Endothelial cell of umbilical vein (primary cell): Measurements from ENCODE around the gene RAB3D. TPM values are rescaled to one million over a fixed set of nuclear protein-coding genes. Genes with fewer than 3 reads are reported as not detected.

Experiments
- BruUV-seq: library from RNA; stranded (reverse); fragments of 400-500 nt; replicated peaks from 2 replicates; lab custom pipeline; 2021; lab: Mats Ljungman, UMichigan
- CTCF ChIA-PET: fragments of 300-600, 350-600 bp; sonication (Branson Sonifier 250); formaldehyde crosslinking; loops from one replicate; lab custom pipeline; 2021; ENCODE audit warnings: antibody characterized with exemption, inconsistent platforms; lab: Charles Lee
- POLR2A ChIA-PET: fragments of 300-600, 350-600 bp; sonication (Branson Sonifier 250); formaldehyde crosslinking; loops from one replicate; lab custom pipeline; 2021; ENCODE audit warnings: antibody characterized with exemption, inconsistent platforms; lab: Charles Lee
- DNase-seq: peaks from one replicate; pipeline ENCODE4 v3.0.0-alpha.2; 2011; ENCODE audit warnings: low read depth, low spot score
- FAIRE-seq: peaks from 2 replicates; lab custom pipeline; 2011; peaks lifted over from hg19 to GRCh38; lab: Jason Lieb, UNC
- H2AFZ ChIP-seq: 2 replicates; pipeline ENCODE4 v1.6.0; 2012; ENCODE audit warnings: low read depth, low read length, control low read depth, inconsistent platforms
- H3K27ac ChIP-seq: 2 replicates; pipeline ENCODE4 v1.5.1; 2011; ENCODE audit warnings: low read depth, mild to moderate bottlenecking, control low read depth, low read length, moderate library complexity; ENCODE audit not compliant: insufficient read depth
- H3K27me3 ChIP-seq, 2 experiments: 2 replicates each; pipeline versions ENCODE4 v1.6.0 to v1.6.1; 2011; ENCODE audit warnings: low read length in 2 of 2, mixed read lengths in 1 of 2; ENCODE audit not compliant: control insufficient read depth in 2 of 2, insufficient read depth in 2 of 2
- H3K36me3 ChIP-seq, 2 experiments: 2 replicates in 1 of 2; 3 replicates in 1 of 2; pipeline ENCODE4 v1.5.1; 2011; ENCODE audit warnings: low read length in 2 of 2, mild to moderate bottlenecking in 1 of 2, moderate library complexity in 1 of 2; ENCODE audit not compliant: control insufficient read depth in 2 of 2, insufficient read depth in 2 of 2; ENCODE audit errors: extremely low read depth in 1 of 2
- H3K4me1 ChIP-seq: 3 replicates; pipeline ENCODE4 v1.5.1; 2011; ENCODE audit warnings: mild to moderate bottlenecking, low read length; ENCODE audit not compliant: control insufficient read depth, insufficient read depth; ENCODE audit errors: extremely low read depth
- H3K4me2 ChIP-seq: 2 replicates; pipeline ENCODE4 v1.6.1; 2011; ENCODE audit warnings: low read length, control low read depth, mixed read lengths; ENCODE audit not compliant: insufficient read depth
- H3K4me3 ChIP-seq, 3 experiments: fragments of 200-600 bp in 1 of 3; sonication (generic), shearing (Covaris generic) in 1 of 3; replicated peaks in 1 of 3; 2 replicates each; pipeline ENCODE4 v1.5.1; 2011 to 2016; ENCODE audit warnings: control low read depth in 3 of 3, low read length in 3 of 3, mild to moderate bottlenecking in 2 of 3, inconsistent platforms in 1 of 3, low read depth in 1 of 3, moderate library complexity in 1 of 3; ENCODE audit not compliant: insufficient read depth in 1 of 3
- H3K79me2 ChIP-seq: 2 replicates; pipeline ENCODE4 v1.6.0; 2012; ENCODE audit warnings: low read length, inconsistent platforms; ENCODE audit not compliant: control insufficient read depth, insufficient read depth
- H3K9ac ChIP-seq: replicated peaks from 2 replicates; pipeline ENCODE3; 2011; ENCODE audit warnings: low read length, control low read depth; ENCODE audit not compliant: insufficient read depth; ENCODE audit errors: extremely low read depth
- H3K9me1 ChIP-seq: replicated peaks from 3 replicates; pipeline ENCODE4 v1.6.0; 2011; ENCODE audit warnings: mild to moderate bottlenecking, low read length; ENCODE audit not compliant: control insufficient read depth, insufficient read depth; ENCODE audit errors: extremely low read depth
- H3K9me3 ChIP-seq: replicated peaks from 2 replicates; pipeline ENCODE4 v1.5.1; 2012; ENCODE audit warnings: low read length, inconsistent platforms; ENCODE audit not compliant: control insufficient read depth, insufficient read depth
- H4K20me1 ChIP-seq: replicated peaks from 2 replicates; pipeline ENCODE3; 2011; ENCODE audit warnings: mild to moderate bottlenecking, low read length; ENCODE audit not compliant: control insufficient read depth, insufficient read depth; ENCODE audit errors: extremely low read depth
- EZH2 ChIP-seq: IDR thresholded peaks from 2 replicates; pipeline ENCODE4 v1.6.1; 2012; ENCODE audit warnings: borderline replicate concordance, low read depth, mild to moderate bottlenecking, moderate library complexity, low read length, inconsistent platforms; ENCODE audit not compliant: severe bottlenecking
- FOS ChIP-seq: IDR thresholded peaks from 2 replicates; pipeline ENCODE4 v1.6.1; 2011; ENCODE audit warnings: mild to moderate bottlenecking, low read length, moderate library complexity, borderline replicate concordance; ENCODE audit not compliant: insufficient read depth
- GATA2 ChIP-seq: IDR thresholded peaks from 2 replicates; pipeline ENCODE4 v1.7.0; 2011; ENCODE audit warnings: low read depth, mild to moderate bottlenecking, moderate library complexity, mixed read lengths, low read length; ENCODE audit not compliant: insufficient read length, insufficient read depth
- JUN ChIP-seq: IDR thresholded peaks from 2 replicates; pipeline ENCODE4 v1.6.1; 2011; ENCODE audit warnings: borderline replicate concordance, low read depth; ENCODE audit not compliant: insufficient read length, insufficient read depth
- MAX ChIP-seq: IDR thresholded peaks from 2 replicates; pipeline ENCODE4 v1.6.1; 2011; ENCODE audit not compliant: insufficient read depth, insufficient read length
- MYC ChIP-seq: IDR thresholded peaks from one replicate; pipeline ENCODE4 v1.6.1; 2011; ENCODE audit warnings: mild to moderate bottlenecking, low read depth, low read length
- POLR2A ChIP-seq: IDR thresholded peaks from 2 replicates; pipeline ENCODE4 v1.6.1; 2012; ENCODE audit warnings: low read depth, mild to moderate bottlenecking, control low read depth, low read length
- dilution Hi-C: fragments of 300-500 bp; cut with MboI; formaldehyde crosslinking; loops from one replicate; pipeline ENCODE4 v1.15.0; 2019; ENCODE audit warnings: low sequenced_read_pairs; ENCODE audit not compliant: extremely low pct_ligation_motif_present
- intact Hi-C: fragments of 100-400 bp; cut with micrococcal nuclease; formaldehyde crosslinking; loops from one replicate; pipeline ENCODE4 v1.10.0; 2022
- polyA plus RNA-seq, 4 experiments: library from polyadenylated mRNA; depleted of rRNA in 3 of 4; stranded (reverse) in 3 of 4; unstranded in 1 of 4; fragments of >200 nt; gene quantifications; 2 replicates each; pipeline versions ENCODE4 v1.2.1 to v1.2.3, GENCODE V29; 2011 to 2012; ENCODE audit warnings: missing spikeins in 1 of 4
- total RNA-seq: library from RNA; stranded (reverse); gene quantifications from 2 replicates; pipeline ENCODE4 v1.2.3, GENCODE V29; 2021
- TF ChIP-seq, protein P1 (sequence below), 2 donors: IDR thresholded peaks; 1 replicate in 1 of 2; 2 replicates in 1 of 2; pipeline ENCODE4 v1.5.1; 2011; ENCODE audit warnings: low read length in 2 of 2, mild to moderate bottlenecking in 2 of 2, moderate library complexity in 2 of 2, control low read depth in 1 of 2, inconsistent platforms in 1 of 2, low read depth in 1 of 2; ENCODE audit not compliant: insufficient read depth in 1 of 2; ENCODE audit errors: extremely low read depth in 1 of 2

RAB3D gene
- total and polyA plus RNA-seq, 2 donors (not counting 3 experiments of a cell fraction or from before 2014, with no cell fraction given) = 35.4 to 48.2 TPM

DNA sequence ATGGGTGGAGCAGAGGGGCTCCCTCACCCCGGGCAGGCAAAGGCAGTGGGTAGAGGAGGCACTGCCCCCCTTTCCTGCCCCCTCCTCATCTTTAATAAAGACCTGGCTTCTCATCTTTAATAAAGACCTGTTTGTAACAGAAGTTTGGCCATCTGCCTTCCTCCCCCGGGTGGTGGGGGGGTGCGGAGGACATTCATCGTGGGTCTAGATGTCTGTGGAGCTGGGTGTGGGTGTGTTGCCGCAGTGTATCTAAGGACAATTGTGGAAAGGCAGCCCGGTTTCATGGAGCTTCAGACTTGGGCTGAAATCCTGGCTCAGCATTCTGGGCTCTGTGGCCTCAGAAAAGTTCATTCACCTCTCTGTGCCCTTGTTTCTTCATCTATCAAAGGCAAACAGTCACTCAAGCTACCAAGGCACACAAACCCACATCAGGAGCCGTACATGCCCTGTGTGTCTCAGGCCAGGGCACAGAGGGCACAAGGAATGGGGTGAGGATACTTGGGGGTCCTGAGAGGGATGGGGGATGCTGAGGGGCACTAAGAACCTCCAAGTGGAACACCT is 26.2 kb upstream of the RAB3D start:
- no TSS peak for BruUV-seq
- TF ChIP-seq MAX = no peak
- TF ChIP-seq, protein P1, sequence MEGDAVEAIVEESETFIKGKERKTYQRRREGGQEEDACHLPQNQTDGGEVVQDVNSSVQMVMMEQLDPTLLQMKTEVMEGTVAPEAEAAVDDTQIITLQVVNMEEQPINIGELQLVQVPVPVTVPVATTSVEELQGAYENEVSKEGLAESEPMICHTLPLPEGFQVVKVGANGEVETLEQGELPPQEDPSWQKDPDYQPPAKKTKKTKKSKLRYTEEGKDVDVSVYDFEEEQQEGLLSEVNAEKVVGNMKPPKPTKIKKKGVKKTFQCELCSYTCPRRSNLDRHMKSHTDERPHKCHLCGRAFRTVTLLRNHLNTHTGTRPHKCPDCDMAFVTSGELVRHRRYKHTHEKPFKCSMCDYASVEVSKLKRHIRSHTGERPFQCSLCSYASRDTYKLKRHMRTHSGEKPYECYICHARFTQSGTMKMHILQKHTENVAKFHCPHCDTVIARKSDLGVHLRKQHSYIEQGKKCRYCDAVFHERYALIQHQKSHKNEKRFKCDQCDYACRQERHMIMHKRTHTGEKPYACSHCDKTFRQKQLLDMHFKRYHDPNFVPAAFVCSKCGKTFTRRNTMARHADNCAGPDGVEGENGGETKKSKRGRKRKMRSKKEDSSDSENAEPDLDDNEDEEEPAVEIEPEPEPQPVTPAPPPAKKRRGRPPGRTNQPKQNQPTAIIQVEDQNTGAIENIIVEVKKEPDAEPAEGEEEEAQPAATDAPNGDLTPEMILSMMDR (IDR thresholded peaks at IDR 0.05; ENCODE audit: extremely low read depth in 1 of 2, insufficient read depth in 1 of 2, low read depth in 1 of 2, low read length in 2 of 2) = no peak
- no peak for TF ChIP-seq MYC
- TF ChIP-seq POLR2A = no peak
- TF ChIP-seq EZH2 = no peak
- TF ChIP-seq FOS = no peak
- H3K9ac ChIP-seq = no peak overlapping the region
- intact Hi-C loops = no loop called here
- H3K79me2 ChIP-seq = no peaks in the 10 kb centered on the region
- peaks cover 0 to 9% of the 10 kb centered on the region in 2 experiments for H3K36me3 ChIP-seq
- dilution Hi-C loops = no loop called here
- FAIRE-seq = no peak
- no peak overlapping the region for H2AFZ ChIP-seq
- no peak overlapping the region for H3K27ac ChIP-seq
- ChIA-PET POLR2A (no interaction called here), CTCF (no interaction called here)
- H3K4me3 ChIP-seq = no peak overlapping the region
- no peaks in the 10 kb centered on the region for H4K20me1 ChIP-seq
- no peak for DNase-seq
- H3K27me3 ChIP-seq = no peaks in the 10 kb centered on the region
- no peaks in the 10 kb centered on the region for H3K9me1 ChIP-seq
- no peaks in the 10 kb centered on the region for H3K9me3 ChIP-seq
- no peak overlapping the region for H3K4me2 ChIP-seq
- H3K4me1 ChIP-seq = no peaks in the 10 kb centered on the region

DNA sequence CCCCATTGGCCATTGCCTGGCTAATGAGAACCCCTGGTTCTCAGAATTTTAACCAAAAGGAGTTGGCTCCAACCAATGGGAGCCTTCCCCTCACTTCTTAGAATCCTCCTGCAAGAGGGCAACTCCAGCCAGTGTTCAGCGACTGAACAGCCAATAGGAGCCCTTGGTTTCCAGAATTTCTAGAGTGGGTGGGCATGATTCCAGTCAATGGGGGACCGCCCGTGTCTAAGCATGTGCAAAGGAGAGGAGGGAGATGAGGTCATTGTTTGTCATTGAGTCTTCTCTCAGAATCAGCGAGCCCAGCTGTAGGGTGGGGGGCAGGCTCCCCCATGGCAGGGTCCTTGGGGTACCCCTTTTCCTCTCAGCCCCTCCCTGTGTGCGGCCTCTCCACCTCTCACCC is 25.5 kb upstream of the RAB3D start:
- ChIA-PET CTCF (no interaction called here), POLR2A (no interaction called here)
- dilution Hi-C loops (no loop called here), intact Hi-C loops (no loop called here)
- FAIRE-seq = no peak
- Histone ChIP-seq H3K36me3 (peaks cover 0 to 9% of the 10 kb centered on the region in 2 experiments), H3K27me3 (no peaks in the 10 kb centered on the region), H3K79me2 (no peaks in the 10 kb centered on the region), H3K27ac (no peak overlapping the region), H3K9ac (no peak overlapping the region), H3K4me3 (no peak overlapping the region), H3K4me1 (no peaks in the 10 kb centered on the region), H4K20me1 (no peaks in the 10 kb centered on the region), H3K4me2 (no peak overlapping the region), H2AFZ (no peak overlapping the region), H3K9me3 (no peaks in the 10 kb centered on the region), H3K9me1 (no peaks in the 10 kb centered on the region)
- no TSS peak for BruUV-seq
- no peak for TF ChIP-seq GATA2
- TF ChIP-seq JUN = no peak
- TF ChIP-seq FOS = no peak
- TF ChIP-seq POLR2A = no peak
- DNase-seq = no peak
